GM19240 (cell line): ENCODE results near the gene KIF5C.

Experiments
- DNase-seq: peaks from one replicate; pipeline ENCODE4 v3.0.0; 2011; ENCODE audit warnings: low spot score; ENCODE audit not compliant: insufficient read length

Gene KIF5C

DNA sequence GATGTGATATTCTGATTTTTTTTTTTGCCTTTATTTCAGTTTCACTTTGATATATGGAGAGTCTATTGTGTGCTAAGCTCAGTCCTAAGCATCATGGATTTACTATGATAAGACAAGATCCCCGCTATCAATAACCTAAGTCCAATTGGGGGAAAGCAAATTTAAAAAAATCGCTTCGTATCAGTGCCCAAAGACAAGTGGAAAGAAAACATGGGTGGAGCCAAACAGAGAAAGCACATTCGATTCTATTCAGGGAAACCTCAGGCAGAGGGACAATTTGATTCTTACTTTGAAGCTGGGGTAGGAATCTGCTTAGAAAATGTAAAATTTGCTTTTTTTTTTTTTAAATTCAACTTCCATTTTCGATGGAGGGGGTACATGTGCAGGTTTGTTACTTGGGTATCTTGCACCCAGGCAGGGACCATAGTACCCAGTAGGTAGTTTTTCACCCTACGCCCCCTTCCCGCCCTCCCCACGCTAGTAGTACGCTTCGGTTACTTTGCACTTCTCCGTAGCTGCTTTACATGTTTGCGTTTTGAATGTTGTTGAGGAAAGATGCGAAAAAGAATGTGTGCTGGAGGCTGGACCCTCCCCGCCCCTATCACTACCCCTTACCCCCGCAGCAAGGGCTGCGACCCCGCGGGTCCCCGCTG, 12.4 kb downstream of the KIF5C start:
- no peak for DNase-seq

GRCh38 chr2:148888003-148888501, 13.0 kb downstream of the KIF5C start:
- no peak for DNase-seq

GRCh38 chr2:148888986-148889385, 14.0 kb downstream of the KIF5C start:
- DNase-seq = no peak

DNA sequence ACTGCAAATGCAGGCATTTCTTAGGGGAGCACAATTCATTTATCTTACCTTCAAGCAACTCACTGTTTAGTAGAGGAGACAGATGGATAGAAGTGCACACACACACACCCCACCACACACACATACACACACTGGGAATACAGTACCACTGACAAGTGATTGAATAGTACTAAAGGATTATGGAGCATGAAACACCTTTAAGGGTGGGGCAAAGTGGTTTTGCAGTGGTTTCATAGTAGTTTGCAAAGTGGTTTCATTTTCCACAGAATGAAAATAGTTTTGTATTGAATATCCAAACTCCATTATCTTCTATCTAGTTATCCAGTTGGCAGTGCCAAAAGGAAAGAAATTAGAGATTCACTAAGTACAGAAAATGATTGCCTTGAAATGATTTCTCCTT, 18.9 kb downstream of the KIF5C start:
- DNase-seq = no peak

GRCh38 chr2:148896136-148896535, 21.1 kb downstream of the KIF5C start:
- DNase-seq = no peak

DNA sequence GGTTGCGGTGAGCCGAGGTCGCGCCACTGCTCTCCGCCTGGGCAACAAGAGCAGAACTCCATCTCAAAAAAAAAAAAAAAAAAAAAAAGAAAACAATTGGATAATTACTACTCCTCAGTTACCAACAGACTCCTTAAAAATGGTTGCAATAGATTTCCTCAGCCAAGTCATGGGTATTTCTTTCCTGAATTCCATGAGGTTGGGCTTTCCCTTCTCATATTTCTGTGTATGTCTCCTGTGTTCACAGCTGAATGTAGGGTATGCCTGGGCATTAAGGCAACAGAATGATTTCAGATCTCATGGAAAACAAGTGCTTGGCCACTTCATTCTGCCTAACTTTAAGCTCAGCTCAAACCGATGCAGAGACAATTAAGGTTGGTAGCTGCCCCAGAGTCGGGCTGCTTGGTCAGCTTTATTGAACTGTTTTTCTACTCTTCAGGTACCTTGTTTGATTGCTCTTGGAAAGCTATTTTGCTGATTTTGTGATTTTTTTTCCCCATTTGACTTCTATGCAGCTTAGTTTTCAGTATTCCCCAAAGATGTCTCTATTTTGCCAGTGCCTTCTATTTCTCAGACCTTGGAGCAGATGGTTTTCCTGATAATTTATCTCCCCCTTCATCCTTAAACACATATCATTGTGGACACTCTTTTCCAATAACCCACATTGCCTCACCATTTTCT, 24.8 kb downstream of the KIF5C start:
- no peak for DNase-seq

GRCh38 chr2:148900350-148900837, 25.4 kb downstream of the KIF5C start:
- no peak for DNase-seq

GRCh38 chr2:148901142-148901541, 26.1 kb downstream of the KIF5C start:
- DNase-seq = no peak

GRCh38 chr2:148902798-148903197, 27.8 kb downstream of the KIF5C start:
- DNase-seq = no peak

DNA sequence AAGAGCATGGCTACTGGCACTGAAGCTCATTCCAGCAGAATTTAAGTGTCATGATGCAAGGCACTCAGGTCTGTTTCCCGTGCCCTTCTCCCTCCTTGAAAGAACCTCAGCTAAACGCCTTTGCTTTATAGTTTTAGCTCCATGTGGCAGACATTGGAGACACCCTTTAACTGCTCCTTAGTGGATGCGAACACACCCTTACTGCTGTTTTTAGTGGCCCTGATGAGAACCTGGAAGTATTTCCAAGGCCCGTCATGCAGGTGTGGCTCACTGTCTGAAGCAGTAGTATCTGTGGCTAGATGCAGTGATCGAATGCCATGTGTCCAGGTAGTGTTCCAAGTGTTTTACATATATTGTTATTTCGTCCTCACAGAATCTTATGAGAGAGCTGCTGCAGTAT, 28.3 kb downstream of the KIF5C start:
- DNase-seq = no peak

GRCh38 chr2:148903979-148904378, 29.0 kb downstream of the KIF5C start:
- no peak for DNase-seq

DNA sequence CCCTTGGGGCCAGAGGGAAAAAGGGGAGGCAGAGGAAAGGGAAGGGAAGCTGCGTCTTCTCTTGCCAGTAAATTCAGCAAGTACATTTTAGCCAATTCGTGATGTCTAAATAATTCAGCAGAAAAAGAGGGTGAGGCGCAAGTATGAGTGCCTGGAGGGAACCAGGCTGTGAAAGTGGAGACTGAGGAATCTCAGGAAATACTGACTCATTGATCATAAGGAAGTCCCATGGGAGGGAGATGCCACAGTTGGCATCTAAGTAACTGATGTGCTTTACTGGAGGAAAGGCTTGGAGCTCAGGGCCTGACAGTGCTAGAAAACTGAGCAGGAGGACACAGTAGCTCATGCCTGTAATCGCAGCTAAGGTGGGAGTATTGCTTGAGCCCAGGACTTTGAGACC, 31.1 kb downstream of the KIF5C start:
- no peak for DNase-seq

- DNase-seq = no peak
Observed at GRCh38 chr2:148907085-148907785, 32.2 kb downstream of the KIF5C start.

- DNase-seq = no peak
Observed at GRCh38 chr2:148909114-148909513, 34.1 kb downstream of the KIF5C start.

- no peak for DNase-seq
Observed at GRCh38 chr2:148913061-148913460, 38.0 kb downstream of the KIF5C start.

DNA sequence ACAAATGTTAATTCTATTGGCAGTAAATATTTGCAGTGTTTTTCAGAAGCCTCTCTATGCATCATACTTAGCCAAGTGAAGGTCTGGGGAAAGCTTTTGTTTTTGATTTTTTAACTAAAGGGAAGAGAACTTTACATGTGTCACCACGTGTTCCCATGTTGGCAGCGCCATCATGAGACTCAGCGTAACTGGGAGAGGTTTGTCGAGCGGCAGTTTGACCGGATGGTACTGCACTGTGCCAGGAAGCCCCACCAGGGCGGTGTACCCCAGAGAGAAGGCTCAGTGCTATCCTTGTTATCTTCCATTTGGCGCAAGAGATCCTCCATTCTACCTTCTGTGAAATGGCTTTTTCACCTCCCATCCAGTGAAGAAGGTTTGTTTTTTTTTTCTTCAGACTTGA, 38.5 kb downstream of the KIF5C start:
- no peak for DNase-seq

DNA sequence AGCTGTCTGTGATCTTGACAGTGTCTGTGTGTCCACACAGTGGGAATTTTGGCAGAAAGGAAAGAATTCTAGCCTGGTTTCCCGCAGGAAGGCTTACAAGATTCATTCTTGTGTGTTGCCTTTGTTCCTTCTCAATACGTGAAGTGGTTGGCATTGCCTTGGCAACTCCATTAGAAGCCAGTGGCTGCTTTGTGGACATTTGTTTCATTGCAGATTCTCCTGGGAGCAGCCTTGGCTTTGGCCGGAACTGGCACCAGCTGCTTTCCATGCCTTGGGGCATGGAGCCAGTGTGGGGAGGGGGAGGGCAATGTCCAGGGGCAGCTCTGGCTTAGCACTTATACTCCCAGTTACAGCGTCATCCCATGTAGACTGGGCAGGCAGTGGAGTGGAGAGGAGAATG, 39.4 kb downstream of the KIF5C start:
- DNase-seq = no peak

- DNase-seq = no peak
Observed at GRCh38 chr2:148917431-148917830, 42.4 kb downstream of the KIF5C start.

- DNase-seq = no peak
Observed at GRCh38 chr2:148918554-148918953, 43.5 kb downstream of the KIF5C start.

DNA sequence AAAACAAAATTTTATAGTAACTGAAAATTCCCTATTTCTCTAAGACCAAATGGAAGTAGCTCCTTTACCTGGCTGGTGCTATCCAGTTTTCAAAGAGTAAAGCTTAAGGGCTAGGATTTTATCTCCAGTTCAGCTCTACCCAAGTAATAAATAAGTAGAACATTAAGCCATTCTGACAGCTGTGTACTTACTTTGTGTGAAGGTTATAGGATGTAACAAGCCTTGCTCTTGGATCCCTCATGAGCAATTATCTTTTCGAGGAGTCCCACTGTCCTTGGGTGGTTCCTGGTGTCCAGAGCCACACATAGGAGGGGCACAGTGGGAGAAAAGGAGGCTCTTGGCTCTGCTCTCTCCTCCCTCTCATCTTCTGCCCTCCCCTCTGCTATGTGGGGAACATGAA, 45.5 kb downstream of the KIF5C start:
- DNase-seq = no peak

GRCh38 chr2:148922062-148922461, 47.0 kb downstream of the KIF5C start:
- no peak for DNase-seq

DNA sequence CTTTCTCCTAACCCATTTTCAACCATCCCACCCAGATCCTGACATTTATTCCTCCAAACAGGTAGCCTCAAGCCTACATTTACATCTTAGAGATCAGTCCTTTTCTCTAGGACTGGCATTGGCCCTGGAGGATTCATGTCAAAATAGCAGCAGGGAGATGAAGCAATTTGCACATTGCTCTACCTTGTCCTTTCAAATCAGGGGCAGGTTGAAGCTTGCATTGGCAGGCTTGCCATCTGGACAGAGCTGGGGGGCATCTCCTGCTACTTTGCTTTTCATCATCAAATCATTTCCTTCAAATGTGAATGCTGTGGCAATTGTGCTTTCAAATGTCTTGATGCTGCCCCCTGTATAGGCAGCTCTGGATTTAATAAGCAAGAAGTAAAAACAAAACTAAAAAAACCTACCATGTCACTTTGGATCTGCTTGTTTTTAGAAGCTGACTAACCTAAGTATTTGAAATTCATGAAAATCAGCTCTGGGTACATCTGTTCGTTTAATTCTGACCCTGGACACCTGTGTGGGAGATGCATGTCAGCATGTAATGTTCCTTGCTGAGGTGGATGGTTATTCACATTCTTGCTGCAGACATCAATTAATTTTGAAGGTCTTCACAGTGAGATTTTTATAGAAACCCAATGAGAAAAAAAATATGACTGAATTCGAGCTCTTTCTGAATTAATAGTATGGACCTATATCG, 47.9 kb downstream of the KIF5C start:
- no peak for DNase-seq
